ENCODE measurements around the gene ADH5. TPM values are rescaled to one million over a fixed set of nuclear protein-coding genes. Genes with fewer than 3 reads are reported as not detected.

ADH5 gene
- total RNA-seq, 3 donors from 2014 or later (not counting 1 experiment from before 2014, with no cell fraction given), result 54.3 to 80.4 (median 62.5) TPM

GRCh38 chr4:99077177-99077576 is 11.4 kb downstream of the ADH5 start:
- Mint-ChIP-seq H3K36me3 (peaks cover 34% of the 10 kb centered on the region), H3K4me3 (no peak overlapping the region), H3K9me3 (no peaks in the 10 kb centered on the region), H3K4me1 (peaks cover 4 to 10% of the 10 kb centered on the region in 2 donors), H3K27me3 (ENCODE audit: low read depth in 2 of 2) (no peaks in the 10 kb centered on the region), H3K27ac (no peak overlapping the region)
- TF ChIP-seq CTCF (IDR thresholded peaks at IDR 0.05), result no peak
- Histone ChIP-seq H3K27ac (ENCODE audit: low read length) (no peak overlapping the region), H3K36me3 (ENCODE audit: control insufficient read depth, insufficient read depth, low read length) (peaks cover 90% of the 10 kb centered on the region), H3K4me1 (ENCODE audit: control insufficient read depth, insufficient read depth, low read length) (no peaks in the 10 kb centered on the region), H3K4me3 (ENCODE audit: low read length) (no peak overlapping the region), H3K9me3 (ENCODE audit: control insufficient read depth, insufficient read depth, low read length) (no peaks in the 10 kb centered on the region), H3K27me3 (ENCODE audit: control insufficient read depth, insufficient read depth, low read length) (no peaks in the 10 kb centered on the region)
- ATAC-seq (no peak), DNase-seq (no peak)
- intact Hi-C loops (cut with micrococcal nuclease), result no loop called here
- WGBS (ENCODE audit: insufficient coverage), result 97% methylated on average over 4 of the region's 4 CpGs

- TF ChIP-seq CTCF (IDR thresholded peaks at IDR 0.05), result no peak
- H3K36me3 Mint-ChIP-seq, result peaks cover 36% of the 10 kb centered on the region
- no peaks in the 10 kb centered on the region for H3K9me3 Mint-ChIP-seq
- no peak for ATAC-seq
- H3K27ac Mint-ChIP-seq, result no peak overlapping the region
- H3K27ac ChIP-seq (ENCODE audit: low read length), result no peak overlapping the region
- no peaks in the 10 kb centered on the region for H3K4me1 ChIP-seq (ENCODE audit: control insufficient read depth, insufficient read depth, low read length)
- no peaks in the 10 kb centered on the region for H3K27me3 ChIP-seq (ENCODE audit: control insufficient read depth, insufficient read depth, low read length)
- peaks cover 5 to 10% of the 10 kb centered on the region in 2 donors for H3K4me1 Mint-ChIP-seq
- H3K36me3 ChIP-seq (ENCODE audit: control insufficient read depth, insufficient read depth, low read length), result peaks cover 91% of the 10 kb centered on the region
- 97% methylated on average over 5 of the region's 5 CpGs for WGBS (ENCODE audit: insufficient coverage)
- no peak overlapping the region for H3K4me3 ChIP-seq (ENCODE audit: low read length)
- H3K4me3 Mint-ChIP-seq, result no peak overlapping the region
- intact Hi-C loops (cut with micrococcal nuclease), result no loop called here
- H3K9me3 ChIP-seq (ENCODE audit: control insufficient read depth, insufficient read depth, low read length), result no peaks in the 10 kb centered on the region
- H3K27me3 Mint-ChIP-seq (ENCODE audit: low read depth in 2 of 2), result no peaks in the 10 kb centered on the region
- no peak for DNase-seq
Measured at GRCh38 chr4:99076292-99076976, 12.2 kb downstream of the ADH5 start.

GRCh38 chr4:99074816-99075215 is 13.8 kb downstream of the ADH5 start:
- peaks cover 9 to 10% of the 10 kb centered on the region in 2 donors for H3K4me1 Mint-ChIP-seq
- DNase-seq (no peak), ATAC-seq (no peak)
- peaks cover 36% of the 10 kb centered on the region for H3K36me3 Mint-ChIP-seq
- H3K4me3 Mint-ChIP-seq, result no peak overlapping the region
- intact Hi-C loops (cut with micrococcal nuclease), result no loop called here
- Histone ChIP-seq H3K27ac (ENCODE audit: low read length) (no peak overlapping the region), H3K36me3 (ENCODE audit: control insufficient read depth, insufficient read depth, low read length) (peaks cover 88% of the 10 kb centered on the region), H3K9me3 (ENCODE audit: control insufficient read depth, insufficient read depth, low read length) (no peaks in the 10 kb centered on the region), H3K4me1 (ENCODE audit: control insufficient read depth, insufficient read depth, low read length) (no peaks in the 10 kb centered on the region), H3K27me3 (ENCODE audit: control insufficient read depth, insufficient read depth, low read length) (no peaks in the 10 kb centered on the region), H3K4me3 (ENCODE audit: low read length) (no peak overlapping the region)
- no peaks in the 10 kb centered on the region for H3K9me3 Mint-ChIP-seq
- WGBS (ENCODE audit: insufficient coverage), result 95% methylated on average over 7 of the region's 7 CpGs
- no peaks in the 10 kb centered on the region for H3K27me3 Mint-ChIP-seq (ENCODE audit: low read depth in 2 of 2)
- H3K27ac Mint-ChIP-seq, result no peak overlapping the region
- TF ChIP-seq CTCF (IDR thresholded peaks at IDR 0.05), result no peak

GRCh38 chr4:99071159-99071558 is 17.4 kb downstream of the ADH5 start:
- H3K4me1 Mint-ChIP-seq, result peaks cover 5 to 9% of the 10 kb centered on the region in 2 donors
- Histone ChIP-seq H3K27me3 (ENCODE audit: control insufficient read depth, insufficient read depth, low read length) (no peaks in the 10 kb centered on the region), H3K36me3 (ENCODE audit: control insufficient read depth, insufficient read depth, low read length) (peaks cover 62% of the 10 kb centered on the region), H3K27ac (ENCODE audit: low read length) (no peak overlapping the region), H3K4me1 (ENCODE audit: control insufficient read depth, insufficient read depth, low read length) (no peaks in the 10 kb centered on the region), H3K4me3 (ENCODE audit: low read length) (no peak overlapping the region), H3K9me3 (ENCODE audit: control insufficient read depth, insufficient read depth, low read length) (no peaks in the 10 kb centered on the region)
- H3K27me3 Mint-ChIP-seq (ENCODE audit: low read depth in 2 of 2), result no peaks in the 10 kb centered on the region
- H3K4me3 Mint-ChIP-seq, result no peak overlapping the region
- DNase-seq, result no peak
- 82% methylated on average over 2 of the region's 5 CpGs for WGBS (ENCODE audit: insufficient coverage)
- ATAC-seq, result no peak
- TF ChIP-seq CTCF (IDR thresholded peaks at IDR 0.05), result no peak
- H3K9me3 Mint-ChIP-seq, result no peaks in the 10 kb centered on the region
- H3K27ac Mint-ChIP-seq, result peak overlapping the region; percentile 19 to 26
- peaks cover 22% of the 10 kb centered on the region for H3K36me3 Mint-ChIP-seq
- intact Hi-C loops (cut with micrococcal nuclease), result no loop called here
